ENCODE data around the gene PTPRCAP. TPM values are rescaled to one million over a fixed set of nuclear protein-coding genes. Genes with fewer than 3 reads are reported as not detected.

Gene PTPRCAP
- total RNA-seq, 1 experiment from 2014 or later: 0.56 TPM

GRCh38 chr11:67412495-67413179 is 24.8 kb downstream of the PTPRCAP start:
- Histone ChIP-seq H3K4me3 (ENCODE audit: low read depth, low read length, poor library complexity, severe bottlenecking) (no peak overlapping the region), H3K36me3 (ENCODE audit: insufficient read depth, low read length, poor library complexity, severe bottlenecking) (no peaks in the 10 kb centered on the region), H3K27ac (ENCODE audit: low read depth, low read length, poor library complexity, severe bottlenecking) (no peak overlapping the region), H3K4me1 (ENCODE audit: insufficient read depth, low read length, poor library complexity, severe bottlenecking) (peaks cover 25% of the 10 kb centered on the region), H3K9me3 (ENCODE audit: low read depth, low read length, poor library complexity, severe bottlenecking) (no peaks in the 10 kb centered on the region), H3K27me3 (replicated peaks; ENCODE audit: insufficient read depth, low read depth, low read length, poor library complexity) (no peaks in the 10 kb centered on the region)
- intact Hi-C loops (cut with micrococcal nuclease; ENCODE audit: unreplicated experiment): no loop called here
- DNase-seq (ENCODE audit: low spot score): no peak
- BruUV-seq (replicated peaks): no TSS peak
- TF ChIP-seq CTCF (conservative IDR thresholded peaks at IDR 0.05; ENCODE audit: low read depth, low read length) (no peak), EZH2 (IDR thresholded peaks at IDR 0.05; ENCODE audit: borderline replicate concordance, low read depth, low read length, poor library complexity, severe bottlenecking) (no peak)
- CTCF ChIA-PET: interaction anchor here (1.2 kb wide), 1 partner anchor 11 kb away, joined by 5 read pairs; the partner anchor contains the start of gene PPP1CA
- POLR2A ChIA-PET (ENCODE audit: low non-redundant PET): no interaction called here

- CTCF ChIA-PET: no interaction called here
- no peaks in the 10 kb centered on the region for H3K9me3 ChIP-seq (ENCODE audit: low read depth, low read length, poor library complexity, severe bottlenecking)
- no peaks in the 10 kb centered on the region for H3K36me3 ChIP-seq (ENCODE audit: insufficient read depth, low read length, poor library complexity, severe bottlenecking)
- intact Hi-C loops (cut with micrococcal nuclease; ENCODE audit: unreplicated experiment): no loop called here
- peaks cover 18% of the 10 kb centered on the region for H3K4me1 ChIP-seq (ENCODE audit: insufficient read depth, low read length, poor library complexity, severe bottlenecking)
- no peaks in the 10 kb centered on the region for H3K27me3 ChIP-seq (replicated peaks; ENCODE audit: insufficient read depth, low read depth, low read length, poor library complexity)
- H3K27ac ChIP-seq (ENCODE audit: low read depth, low read length, poor library complexity, severe bottlenecking): no peak overlapping the region
- no peak for TF ChIP-seq CTCF (conservative IDR thresholded peaks at IDR 0.05; ENCODE audit: low read depth, low read length)
- TF ChIP-seq EZH2 (IDR thresholded peaks at IDR 0.05; ENCODE audit: borderline replicate concordance, low read depth, low read length, poor library complexity, severe bottlenecking): no peak
- DNase-seq (ENCODE audit: low spot score): no peak
- no TSS peak for BruUV-seq (replicated peaks)
- POLR2A ChIA-PET (ENCODE audit: low non-redundant PET): no interaction called here
- no peak overlapping the region for H3K4me3 ChIP-seq (ENCODE audit: low read depth, low read length, poor library complexity, severe bottlenecking)
Observed at GRCh38 chr11:67411785-67412152, 25.7 kb downstream of the PTPRCAP start.

GRCh38 chr11:67410984-67411784 is 26.3 kb downstream of the PTPRCAP start:
- intact Hi-C loops (cut with micrococcal nuclease; ENCODE audit: unreplicated experiment): no loop called here
- H3K27ac ChIP-seq (ENCODE audit: low read depth, low read length, poor library complexity, severe bottlenecking): no peak overlapping the region
- H3K27me3 ChIP-seq (replicated peaks; ENCODE audit: insufficient read depth, low read depth, low read length, poor library complexity): no peaks in the 10 kb centered on the region
- CTCF ChIA-PET: no interaction called here
- H3K36me3 ChIP-seq (ENCODE audit: insufficient read depth, low read length, poor library complexity, severe bottlenecking): no peaks in the 10 kb centered on the region
- no peak for DNase-seq (ENCODE audit: low spot score)
- H3K4me3 ChIP-seq (ENCODE audit: low read depth, low read length, poor library complexity, severe bottlenecking): no peak overlapping the region
- no TSS peak for BruUV-seq (replicated peaks)
- no peaks in the 10 kb centered on the region for H3K9me3 ChIP-seq (ENCODE audit: low read depth, low read length, poor library complexity, severe bottlenecking)
- POLR2A ChIA-PET (ENCODE audit: low non-redundant PET): no interaction called here
- no peak for TF ChIP-seq CTCF (conservative IDR thresholded peaks at IDR 0.05; ENCODE audit: low read depth, low read length)
- TF ChIP-seq EZH2 (IDR thresholded peaks at IDR 0.05; ENCODE audit: borderline replicate concordance, low read depth, low read length, poor library complexity, severe bottlenecking): no peak
- peaks cover 12% of the 10 kb centered on the region for H3K4me1 ChIP-seq (ENCODE audit: insufficient read depth, low read length, poor library complexity, severe bottlenecking)
